ENCODE data around the gene PAX7.

Gene PAX7

GRCh38 chr1:18602533-18603211 is 28.0 kb upstream of the PAX7 start:
- DNase-seq = no peak
- Histone ChIP-seq H3K27me3 (peaks cover 0 to 77% of the 10 kb centered on the region in 2 donors), H3K36me3 (no peaks in the 10 kb centered on the region), H3K27ac (no peak overlapping the region), H3K9me3 (no peaks in the 10 kb centered on the region), H3K4me3 (no peak overlapping the region), H3K4me1 (peaks cover 0 to 5% (median 0%) of the 10 kb centered on the region in 4 donors)
- intact Hi-C loops (cut with DNase I; ENCODE audit: low total_unique reads) = no loop called here
- no peak for TF ChIP-seq CTCF (IDR thresholded peaks at IDR 0.05)

GRCh38 chr1:18603212-18603852 is 27.3 kb upstream of the PAX7 start:
- H3K27me3 ChIP-seq = peaks cover 0 to 77% of the 10 kb centered on the region in 2 donors
- H3K27ac ChIP-seq = no peak overlapping the region
- intact Hi-C loops (cut with DNase I; ENCODE audit: low total_unique reads) = no loop called here
- no peaks in the 10 kb centered on the region for H3K9me3 ChIP-seq
- no peak overlapping the region for H3K4me3 ChIP-seq
- peaks cover 0 to 5% (median 0%) of the 10 kb centered on the region in 4 donors for H3K4me1 ChIP-seq
- DNase-seq = no peak
- TF ChIP-seq CTCF (IDR thresholded peaks at IDR 0.05) = no peak
- no peaks in the 10 kb centered on the region for H3K36me3 ChIP-seq

- no peak for DNase-seq
- Histone ChIP-seq H3K4me1 (no peaks in the 10 kb centered on the region), H3K27me3 (peaks cover 0 to 71% of the 10 kb centered on the region in 2 donors), H3K4me3 (no peak overlapping the region), H3K9me3 (no peaks in the 10 kb centered on the region), H3K27ac (no peak overlapping the region), H3K36me3 (no peaks in the 10 kb centered on the region)
- intact Hi-C loops (cut with DNase I; ENCODE audit: low total_unique reads) = loop anchor here (5.0 kb wide), 1 partner anchor 1619 kb away; no protein-coding TSS in a partner anchor
- TF ChIP-seq CTCF (IDR thresholded peaks at IDR 0.05) = no peak
These were observed 24.0 kb upstream of the PAX7 start for GRCh38 chr1:18606443-18607288.

- H3K4me3 ChIP-seq = no peak overlapping the region
- intact Hi-C loops (cut with DNase I; ENCODE audit: low total_unique reads) = loop anchor here (5.0 kb wide), 1 partner anchor 1620 kb away; no protein-coding TSS in a partner anchor
- H3K27me3 ChIP-seq = peaks cover 0 to 68% of the 10 kb centered on the region in 2 donors
- H3K36me3 ChIP-seq = no peaks in the 10 kb centered on the region
- no peaks in the 10 kb centered on the region for H3K4me1 ChIP-seq
- no peaks in the 10 kb centered on the region for H3K9me3 ChIP-seq
- no peak overlapping the region for H3K27ac ChIP-seq
- no peak for DNase-seq
- TF ChIP-seq CTCF (IDR thresholded peaks at IDR 0.05) = no peak
These were observed 23.3 kb upstream of the PAX7 start for GRCh38 chr1:18607289-18607760.

- Histone ChIP-seq H3K4me3 (no peak overlapping the region), H3K4me1 (no peaks in the 10 kb centered on the region), H3K27me3 (peaks cover 0 to 71% of the 10 kb centered on the region in 2 donors), H3K27ac (no peak overlapping the region), H3K36me3 (no peaks in the 10 kb centered on the region), H3K9me3 (no peaks in the 10 kb centered on the region)
- no peak for DNase-seq
- TF ChIP-seq CTCF (IDR thresholded peaks at IDR 0.05) = no peak
- intact Hi-C loops (cut with DNase I; ENCODE audit: low total_unique reads) = loop anchor here (5.0 kb wide), 1 partner anchor 1621 kb away; no protein-coding TSS in a partner anchor
These were observed 22.1 kb upstream of the PAX7 start for GRCh38 chr1:18608534-18608933.
